HG03354 (cell line): ENCODE data around the gene ADSL.

Experiments
- ATAC-seq: cut with Tn5 transposase; IDR thresholded peaks from one replicate; pipeline ENCODE4 v1.9.1; 2021; ENCODE audit warnings: mild to moderate bottlenecking; ENCODE audit not compliant: unreplicated experiment, poor library complexity, severe bottlenecking

The ADSL gene

DNA sequence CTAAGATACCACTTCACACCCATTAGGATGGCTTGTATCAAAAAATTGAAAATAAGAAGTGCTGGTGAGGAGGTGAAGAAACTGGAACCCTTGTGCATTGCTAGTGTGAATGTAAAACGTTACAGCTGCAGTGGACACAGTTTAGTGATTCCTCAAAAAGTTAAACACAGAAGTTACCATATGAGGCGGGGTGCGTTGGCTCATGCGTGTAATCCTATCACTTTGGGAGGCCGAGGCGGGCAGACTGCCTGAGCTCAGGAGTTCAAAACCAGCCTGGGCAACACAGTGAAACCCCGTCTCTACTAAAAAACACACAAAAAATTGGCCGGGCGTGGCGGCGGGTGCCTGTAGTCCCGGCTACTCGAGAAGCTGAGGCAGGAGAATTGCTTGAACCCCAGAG lies 67.6 kb downstream of the ADSL start:
- no peak for ATAC-seq

DNA sequence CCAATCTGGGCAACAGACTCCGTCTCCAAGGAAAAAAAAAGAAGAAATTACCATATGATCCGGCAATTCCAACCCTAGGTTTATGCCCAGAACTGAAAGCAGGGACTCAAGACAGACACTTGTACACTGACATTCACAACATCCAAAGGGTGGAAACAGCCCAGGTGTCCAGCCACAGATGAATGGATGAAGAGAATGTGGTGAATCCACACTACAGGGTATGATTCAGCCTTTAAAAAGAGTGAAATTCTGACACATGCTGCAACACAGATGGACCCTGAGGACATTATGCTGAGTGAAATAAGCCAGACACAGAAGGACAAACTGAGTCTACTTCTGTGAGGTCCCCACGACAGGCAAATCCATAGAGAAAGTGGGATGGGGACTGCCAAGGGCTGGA lies 68.0 kb downstream of the ADSL start:
- ATAC-seq = no peak

- ATAC-seq = peak; percentile 40
These were observed 68.7 kb downstream of the ADSL start for GRCh38 chr22:40414838-40415505.

- no peak for ATAC-seq
These were observed 69.4 kb downstream of the ADSL start for GRCh38 chr22:40415531-40416266.

GRCh38 chr22:40416267-40416570 lies 69.9 kb downstream of the ADSL start:
- no peak for ATAC-seq

DNA sequence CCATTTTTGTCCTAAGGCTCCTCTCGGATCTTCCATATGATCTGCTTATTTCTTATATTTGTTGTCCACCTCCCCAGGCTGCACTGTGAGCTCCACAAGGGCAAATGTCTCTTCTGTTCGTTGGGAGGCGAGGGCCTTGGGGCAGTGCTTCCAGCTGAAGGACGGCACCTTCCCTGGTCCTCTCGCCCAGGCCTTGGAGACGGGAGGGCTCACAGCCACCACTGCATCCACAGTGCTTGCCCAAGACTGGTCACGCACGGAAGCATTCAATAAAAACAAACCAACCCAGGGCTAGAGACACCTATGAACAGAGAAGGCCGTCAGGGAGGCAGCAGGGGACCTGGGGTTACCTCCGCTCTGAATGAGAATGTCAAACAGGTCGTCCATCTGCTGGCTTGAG lies 70.3 kb downstream of the ADSL start:
- ATAC-seq = no peak

DNA sequence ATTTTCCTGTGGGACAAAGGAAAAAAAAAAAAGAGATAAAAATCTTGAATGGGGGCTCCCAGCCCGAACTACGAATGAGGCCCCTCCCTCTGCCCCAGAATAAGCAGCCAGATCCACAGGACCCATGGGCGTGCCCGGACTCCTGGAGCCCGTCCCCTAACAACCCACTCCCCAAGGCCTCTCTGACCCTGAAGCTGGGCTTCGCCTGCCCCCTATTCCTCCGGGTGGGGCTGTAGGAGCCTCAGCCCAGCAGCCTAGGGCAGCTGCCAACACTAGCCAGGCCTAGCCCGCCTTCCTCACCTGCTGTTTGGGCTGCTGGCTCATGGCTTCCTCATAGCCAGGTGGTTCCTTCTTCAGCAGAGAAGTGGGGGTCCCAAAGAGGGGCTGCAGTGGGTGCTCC lies 70.7 kb downstream of the ADSL start:
- ATAC-seq = no peak

DNA sequence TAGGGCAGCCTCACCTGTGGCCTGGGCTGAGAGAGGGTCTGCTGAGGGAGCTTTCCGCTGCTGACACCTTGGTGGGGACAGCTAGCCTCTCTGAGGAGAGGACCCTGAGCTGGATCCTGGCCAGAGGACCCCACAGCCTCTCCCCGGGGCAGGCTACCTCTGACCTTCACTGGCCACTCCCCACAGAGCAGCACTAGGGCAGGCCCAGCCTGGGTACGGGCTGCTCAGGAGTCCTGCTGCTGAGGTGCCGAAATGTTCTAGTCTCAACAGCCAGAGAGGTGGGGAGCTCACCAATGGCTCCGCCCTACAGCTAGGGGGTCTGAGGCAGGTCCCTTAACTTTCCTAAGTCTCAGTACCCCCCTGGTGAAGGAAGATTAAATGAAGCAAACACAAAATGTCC lies 71.6 kb downstream of the ADSL start:
- ATAC-seq = no peak

DNA sequence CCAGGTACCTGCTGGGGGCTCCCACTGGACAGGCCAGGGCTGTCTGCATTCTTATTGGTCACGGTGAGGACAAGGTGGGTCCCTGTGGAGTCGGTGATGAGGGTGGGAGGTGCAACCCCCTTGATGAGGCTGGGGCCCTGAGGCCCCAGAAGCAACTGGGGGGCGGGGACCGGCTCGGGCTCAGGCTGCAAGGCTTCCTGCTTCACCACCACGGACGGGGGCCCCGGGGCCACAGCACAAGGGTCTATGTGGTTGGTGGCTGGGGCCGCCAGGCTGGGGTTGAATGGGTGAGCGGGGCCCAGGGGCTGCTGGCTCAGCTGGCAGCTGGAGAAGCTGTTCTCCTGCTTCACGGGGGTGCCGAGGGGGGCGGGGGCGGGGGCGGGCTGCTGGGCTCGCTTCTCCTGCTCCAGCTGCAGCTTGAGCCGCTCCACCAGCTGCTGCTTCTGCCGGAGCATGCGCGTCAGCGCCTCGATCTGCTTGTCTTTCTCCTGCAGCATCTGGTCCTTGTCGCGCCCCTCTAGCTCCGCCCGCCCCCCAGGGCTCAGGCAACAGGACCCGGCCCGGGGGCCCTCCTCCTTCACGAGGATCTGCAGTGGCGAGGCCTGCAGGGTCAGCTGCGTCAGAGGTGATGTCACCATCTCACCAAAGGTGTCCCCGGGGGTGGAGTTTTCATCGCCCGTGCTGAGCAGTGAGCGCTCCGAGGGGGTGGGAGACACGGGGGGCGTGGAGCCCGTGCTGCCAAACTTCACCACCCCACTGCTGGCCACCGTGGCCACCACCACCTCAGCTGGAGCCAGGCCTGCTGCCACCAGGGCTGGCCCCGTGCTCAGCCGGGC lies 72.3 kb downstream of the ADSL start:
- no peak for ATAC-seq

- no peak for ATAC-seq
These were observed 73.4 kb downstream of the ADSL start for GRCh38 chr22:40419718-40420117.

- no peak for ATAC-seq
These were observed 74.2 kb downstream of the ADSL start for GRCh38 chr22:40420341-40421081.

GRCh38 chr22:40421082-40421350 lies 74.7 kb downstream of the ADSL start:
- no peak for ATAC-seq

- no peak for ATAC-seq
These were observed 75.6 kb downstream of the ADSL start for GRCh38 chr22:40421941-40422340.

GRCh38 chr22:40422558-40423309 lies 76.4 kb downstream of the ADSL start:
- no peak for ATAC-seq

GRCh38 chr22:40423310-40423688 lies 77.0 kb downstream of the ADSL start:
- ATAC-seq = no peak

DNA sequence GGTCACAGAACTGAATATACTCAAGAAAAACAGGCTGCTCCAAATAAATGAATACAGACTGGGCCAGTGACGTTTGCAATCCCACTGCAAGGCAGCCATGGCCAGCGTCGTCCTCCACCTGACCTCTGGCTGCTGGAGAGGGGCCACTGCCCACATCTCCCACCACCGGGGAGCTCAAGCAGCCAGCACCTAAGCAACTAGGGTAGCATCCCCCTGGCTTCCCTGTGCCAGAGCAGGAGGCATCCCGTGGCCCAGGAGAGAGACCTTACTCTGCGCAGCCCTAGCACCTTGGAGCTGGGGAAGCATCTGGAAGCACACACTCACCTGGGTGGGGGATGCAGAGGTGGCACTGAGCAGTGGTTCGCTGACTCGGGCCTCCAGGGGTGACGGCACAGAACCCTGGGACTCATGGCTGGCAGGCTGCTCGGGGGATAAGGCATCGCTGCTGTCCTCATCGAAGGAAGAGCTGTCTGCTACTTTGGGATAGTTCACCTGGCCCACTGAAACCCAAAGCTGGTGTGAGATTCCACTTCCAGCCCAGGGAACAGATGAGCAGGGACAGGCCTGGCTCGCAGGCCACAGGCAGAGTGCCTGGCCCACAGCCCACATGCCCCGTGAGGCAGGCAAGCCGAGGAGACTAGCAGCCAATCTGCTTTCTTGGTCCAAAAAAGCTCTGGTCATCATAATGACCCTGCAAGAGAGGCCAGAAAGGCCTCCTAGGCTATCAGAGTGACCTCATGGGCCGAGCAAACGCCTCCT lies 77.8 kb downstream of the ADSL start:
- ATAC-seq = no peak

- ATAC-seq = no peak
These were observed 78.8 kb downstream of the ADSL start for GRCh38 chr22:40425082-40425481.

GRCh38 chr22:40426594-40427333 lies 80.5 kb downstream of the ADSL start:
- no peak for ATAC-seq
